ENCODE results near the gene WDR31.

The WDR31 gene

GRCh38 chr9:113269355-113269754 is 70.7 kb downstream of the WDR31 start:
- no peak for TF ChIP-seq CTCF (IDR thresholded peaks at IDR 0.05; ENCODE audit: control insufficient read depth, insufficient read depth, low read depth, low read length, missing control alignments)
- no peak for DNase-seq (ENCODE audit: low read depth)
- no peak overlapping the region for H3K4me3 ChIP-seq (ENCODE audit: control insufficient read depth, low read depth, low read length)

- no peak for DNase-seq (ENCODE audit: low read depth)
- no peak for TF ChIP-seq CTCF (IDR thresholded peaks at IDR 0.05; ENCODE audit: control insufficient read depth, insufficient read depth, low read depth, low read length, missing control alignments)
- no peak overlapping the region for H3K4me3 ChIP-seq (ENCODE audit: control insufficient read depth, low read depth, low read length)
Observed at GRCh38 chr9:113267911-113268566, 72.0 kb downstream of the WDR31 start.

- H3K4me3 ChIP-seq (ENCODE audit: control insufficient read depth, low read depth, low read length): no peak overlapping the region
- DNase-seq (ENCODE audit: low read depth): no peak
- no peak for TF ChIP-seq CTCF (IDR thresholded peaks at IDR 0.05; ENCODE audit: control insufficient read depth, insufficient read depth, low read depth, low read length, missing control alignments)
Observed at GRCh38 chr9:113266174-113266573, 73.9 kb downstream of the WDR31 start.
